GDM1 (cell line): ENCODE results near the gene MCM3AP.
"Not testable (repeated sequence)": the region's sequence is repeated elsewhere in the genome, so short reads cannot be mapped to it uniquely, and the experiment has no call there.

Source experiments
- DNase-seq: peaks from one replicate; lab custom pipeline; 2025; lab: John Stamatoyannopoulos, UW

Gene MCM3AP

GRCh38 chr21:46311568-46311967, 26.2 kb upstream of the MCM3AP start:
- no peak for DNase-seq

DNA sequence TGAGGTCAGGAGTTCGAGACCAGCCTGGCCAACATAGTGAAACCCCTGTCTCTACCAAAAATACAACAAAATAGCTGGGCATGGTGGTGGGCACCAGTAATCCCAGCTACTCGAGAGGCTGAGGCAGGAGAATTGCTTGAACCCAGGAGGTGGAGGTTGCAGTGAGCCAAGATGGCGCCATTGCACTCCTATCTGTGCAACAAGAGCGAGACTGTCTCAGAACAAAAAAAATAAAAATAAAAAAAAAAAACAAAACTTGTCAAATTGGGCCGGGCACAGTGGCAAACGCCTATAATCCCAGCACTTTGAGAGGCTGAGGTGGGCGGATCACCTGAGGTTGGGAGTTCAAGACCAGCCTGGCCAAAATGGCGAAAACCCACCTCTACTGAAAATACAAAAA, 24.8 kb upstream of the MCM3AP start:
- not testable (repeated sequence) for DNase-seq

DNA sequence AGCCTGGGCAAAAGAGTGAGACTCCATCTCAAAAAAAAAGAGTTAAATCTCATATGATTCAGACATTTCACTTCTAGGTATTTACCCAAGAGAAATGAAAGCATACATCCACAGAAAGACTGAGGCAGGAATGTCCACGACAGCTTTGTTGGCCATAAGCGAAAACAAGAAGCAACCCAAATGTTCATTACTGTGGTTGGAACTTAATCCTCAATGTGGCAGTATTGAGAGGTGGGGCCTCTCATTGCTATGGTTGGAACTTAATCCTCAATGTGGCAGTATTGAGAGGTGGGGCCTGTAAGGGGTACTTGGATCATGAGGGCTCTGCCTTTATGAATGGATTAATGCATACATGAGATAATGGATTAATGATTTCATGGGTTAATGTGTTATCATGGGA, 23.0 kb upstream of the MCM3AP start:
- no peak for DNase-seq

DNA sequence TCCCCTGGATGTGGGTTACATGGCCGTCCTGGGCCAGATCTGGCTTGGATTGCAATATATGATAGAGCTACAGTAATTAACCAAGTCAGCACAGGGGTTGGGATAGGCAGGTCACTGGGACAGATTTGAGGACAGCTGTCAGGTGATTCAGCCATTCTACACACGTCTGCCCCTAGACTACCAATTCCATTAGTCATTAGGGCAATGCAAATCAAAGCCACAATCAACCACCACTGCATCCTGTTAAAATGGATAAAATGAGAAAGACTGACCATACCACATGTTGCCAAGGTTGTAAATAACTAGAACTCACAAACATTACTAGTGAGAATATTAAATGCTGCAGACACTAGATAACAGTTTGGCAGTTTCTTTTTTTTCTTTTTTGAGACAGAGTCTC, 22.2 kb upstream of the MCM3AP start:
- DNase-seq, result no peak

DNA sequence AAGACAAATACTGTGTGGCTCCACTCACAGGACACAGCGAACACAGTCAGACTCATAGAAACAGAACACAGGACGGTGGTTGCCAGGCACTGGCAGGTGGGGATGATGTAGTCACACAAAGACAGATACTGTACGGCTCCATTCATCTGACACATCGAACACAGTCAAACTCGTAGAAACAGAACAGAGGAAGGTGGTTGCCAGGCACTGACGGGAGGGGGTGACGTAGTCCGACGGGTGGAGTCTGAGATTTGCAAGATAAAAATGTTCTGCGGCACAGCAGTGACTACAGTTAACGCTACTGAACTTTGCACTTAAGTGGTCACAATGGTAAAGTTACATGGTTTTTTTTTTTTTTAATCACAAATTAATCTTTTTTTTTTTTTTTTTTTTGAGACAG, 19.5 kb upstream of the MCM3AP start:
- DNase-seq, result no peak

- DNase-seq, result no peak
Measured at GRCh38 chr21:46304437-46304836, 19.0 kb upstream of the MCM3AP start.

DNA sequence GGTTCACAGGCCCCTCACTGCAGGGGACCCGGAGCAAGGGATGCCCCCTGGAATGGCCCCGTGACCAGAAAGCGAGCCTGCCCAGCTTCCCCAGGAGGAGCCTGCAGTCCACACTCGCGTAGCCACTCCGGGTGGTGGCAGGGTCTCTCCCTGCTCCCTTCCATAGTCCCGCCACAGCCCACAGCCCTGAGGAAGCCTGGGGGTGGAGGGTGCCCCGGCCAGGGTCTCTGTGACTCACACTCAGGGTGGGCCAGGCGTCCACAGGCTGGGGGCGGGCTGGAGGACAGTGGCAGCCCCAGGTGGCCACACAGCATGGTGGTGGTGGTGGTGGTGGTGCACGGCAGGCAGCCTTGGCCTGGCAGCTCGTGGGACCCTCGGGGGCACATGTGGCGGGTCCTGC, 16.3 kb upstream of the MCM3AP start:
- no peak for DNase-seq

- DNase-seq, result no peak
Measured at GRCh38 chr21:46299167-46299566, 13.8 kb upstream of the MCM3AP start.

- no peak for DNase-seq
Measured at GRCh38 chr21:46297338-46298271, 12.2 kb upstream of the MCM3AP start.

GRCh38 chr21:46295996-46296752, 10.8 kb upstream of the MCM3AP start:
- peak; percentile 9 for DNase-seq

DNA sequence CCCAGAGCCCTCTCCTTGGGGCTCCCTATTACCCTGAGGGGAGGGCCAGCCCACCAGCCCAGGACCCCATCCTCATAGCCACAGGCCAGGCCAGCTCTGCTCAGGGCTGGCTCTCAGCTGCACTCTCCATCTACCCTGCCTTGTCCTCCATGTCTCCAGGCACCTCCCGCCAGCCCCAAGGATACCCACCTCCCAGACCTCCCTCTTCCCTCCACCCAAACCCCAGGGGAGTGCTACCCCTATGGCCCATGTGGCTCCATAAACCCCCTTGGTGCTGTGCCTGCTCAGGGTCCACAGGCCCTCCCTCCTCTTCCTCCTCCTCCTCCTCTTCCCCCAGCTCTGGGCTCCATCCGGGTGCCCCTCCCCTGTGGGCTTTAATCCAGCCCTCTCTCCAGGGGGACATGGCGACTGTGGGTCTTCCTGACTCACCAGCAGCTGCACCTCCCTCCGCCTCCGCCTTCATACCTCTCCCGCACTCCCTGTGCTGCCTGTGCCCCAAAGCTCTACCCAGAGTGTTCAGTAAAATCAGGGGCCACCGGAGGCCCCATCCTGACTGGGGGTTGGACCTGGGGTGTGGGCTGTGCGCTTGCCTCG, 9.9 kb upstream of the MCM3AP start:
- no peak for DNase-seq

DNA sequence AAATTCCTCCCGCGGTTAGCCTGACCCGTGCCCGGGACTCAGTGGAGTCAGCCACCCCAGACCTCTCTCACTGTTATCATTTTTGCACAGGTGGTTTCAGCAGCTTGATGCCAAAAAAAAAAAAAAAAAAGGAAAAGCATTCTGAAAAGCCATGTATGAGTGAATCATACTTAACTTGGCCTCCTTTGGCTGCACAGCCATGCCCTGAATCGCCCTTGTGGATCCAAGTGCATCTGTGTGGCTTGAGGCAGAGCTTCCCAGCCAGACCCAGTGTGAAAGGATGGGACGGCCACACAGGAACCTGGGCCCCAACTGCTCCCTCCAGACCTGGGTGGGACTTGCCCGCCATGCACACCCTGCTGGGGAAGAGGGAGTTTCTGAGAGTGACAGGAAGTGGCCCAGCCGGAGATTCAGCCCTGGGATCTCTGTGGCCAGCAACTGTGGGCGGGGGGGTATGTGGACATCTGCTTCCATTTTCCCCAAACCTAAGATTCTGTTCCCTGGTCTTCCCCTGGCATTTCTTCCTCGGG, 9.3 kb upstream of the MCM3AP start:
- no peak for DNase-seq

DNA sequence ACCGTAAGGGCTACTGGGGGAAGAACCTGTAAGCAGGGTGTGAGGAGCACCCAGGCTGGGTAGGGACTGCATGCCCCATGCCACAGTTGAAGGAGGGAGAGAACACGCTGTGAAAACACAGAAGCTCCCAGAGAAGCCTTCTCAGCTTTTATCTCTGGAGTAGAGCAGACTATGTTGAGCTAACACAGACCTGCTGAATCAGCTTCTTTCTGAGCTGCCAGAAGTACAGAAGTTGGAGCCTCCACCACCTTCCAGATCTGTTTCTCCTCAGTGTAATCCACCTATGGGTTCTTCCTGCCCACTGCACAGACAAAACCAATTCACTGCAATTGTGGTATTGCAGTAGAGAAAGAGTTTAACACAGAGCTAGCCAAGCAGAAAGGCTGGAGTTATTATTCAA, 6.2 kb upstream of the MCM3AP start:
- DNase-seq, result no peak

- no peak for DNase-seq
Measured at GRCh38 chr21:46289655-46290179, 4.3 kb upstream of the MCM3AP start.

GRCh38 chr21:46287541-46287940, 2.1 kb upstream of the MCM3AP start:
- no peak for DNase-seq

DNA sequence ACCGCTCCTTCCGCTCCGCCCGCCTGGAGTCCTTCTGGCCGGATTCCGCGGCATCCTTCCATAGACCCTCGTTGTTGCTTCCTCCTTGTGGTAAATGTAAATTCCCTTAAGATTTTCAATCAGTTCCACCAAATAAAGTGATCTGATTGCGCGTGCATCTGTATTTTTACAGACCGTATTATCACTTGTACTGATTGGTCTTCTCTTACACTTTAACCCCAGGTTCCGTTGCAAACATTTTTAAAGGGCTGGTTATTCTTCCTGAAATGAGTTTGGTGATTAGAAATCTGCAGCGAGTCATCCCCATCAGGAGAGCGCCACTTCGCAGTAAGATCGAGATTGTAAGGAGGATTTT, 1.2 kb upstream of the MCM3AP start:
- no peak for DNase-seq

DNA sequence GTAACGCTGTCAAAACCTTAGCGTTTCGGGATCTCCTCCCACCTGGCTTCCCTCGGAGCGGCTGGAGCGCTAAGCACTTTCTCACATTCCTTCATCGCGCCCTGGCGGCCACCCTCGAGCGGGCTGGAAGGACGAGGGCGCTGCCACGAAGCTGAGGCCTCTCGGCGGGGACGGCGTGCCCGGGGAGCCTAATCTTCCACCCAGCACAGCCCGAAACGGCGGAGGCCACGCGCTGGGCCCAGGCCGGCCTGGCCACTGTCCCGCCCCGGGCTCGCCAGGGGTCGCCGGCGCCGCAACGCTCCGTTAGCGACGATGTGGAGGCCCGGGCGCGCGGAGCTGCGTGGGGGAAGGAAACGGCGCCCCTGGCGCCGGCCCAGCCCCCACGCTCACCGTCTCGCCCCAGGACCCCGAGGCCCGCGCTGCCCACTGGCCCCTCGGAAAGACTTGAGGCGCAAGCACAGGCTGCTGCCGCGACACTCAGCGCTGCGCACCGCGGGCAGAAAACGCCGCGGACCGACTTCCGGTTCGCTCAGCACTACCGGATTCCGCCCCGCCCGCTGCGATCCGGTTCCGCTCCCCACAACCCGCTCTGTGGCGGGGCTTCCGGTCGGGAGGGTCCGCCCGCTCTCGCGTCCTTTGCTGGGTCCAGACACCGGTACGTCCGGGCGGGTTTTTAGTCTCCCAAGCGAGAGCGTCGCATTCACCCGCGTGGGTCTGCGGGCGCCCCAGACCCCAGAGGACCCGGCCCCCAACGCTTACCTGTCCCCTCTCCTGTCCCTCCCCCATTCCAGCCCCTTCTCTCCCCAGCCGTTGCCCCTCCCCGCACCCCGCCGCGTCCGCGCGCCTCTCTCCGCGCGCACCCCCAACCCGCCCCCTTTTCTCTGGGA, 593 bp upstream of the MCM3AP start, which contains the start of gene YBEY:
TSS of gene YBEY (plus strand) at position 582 of the 887 bp plus-strand sequence. CDS start 572 bp downstream, outside the sequence.
- DNase-seq, result peak; percentile 78

DNA sequence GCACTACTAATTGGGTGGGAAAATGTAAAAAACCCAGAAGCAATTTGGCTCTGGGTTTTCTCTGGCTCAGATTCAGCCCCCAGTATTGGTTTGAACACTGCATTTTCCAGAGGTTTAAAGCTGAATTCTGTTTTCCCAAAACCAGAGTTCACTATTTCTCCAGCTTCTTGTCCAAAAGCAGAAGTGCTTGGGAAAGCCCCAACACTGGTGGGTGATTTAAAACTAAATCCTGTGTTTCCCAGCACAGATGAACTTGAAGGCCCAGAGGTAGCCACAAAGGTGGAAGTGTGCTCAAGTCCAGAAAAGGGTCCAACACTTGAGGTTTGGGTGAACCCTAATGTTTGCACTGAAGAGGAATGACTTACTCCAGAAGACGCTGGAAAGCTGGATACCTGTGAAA, 678 bp downstream of the MCM3AP start:
- DNase-seq, result no peak

- no peak for DNase-seq
Measured at GRCh38 chr21:46284077-46284644, 1.2 kb downstream of the MCM3AP start.

DNA sequence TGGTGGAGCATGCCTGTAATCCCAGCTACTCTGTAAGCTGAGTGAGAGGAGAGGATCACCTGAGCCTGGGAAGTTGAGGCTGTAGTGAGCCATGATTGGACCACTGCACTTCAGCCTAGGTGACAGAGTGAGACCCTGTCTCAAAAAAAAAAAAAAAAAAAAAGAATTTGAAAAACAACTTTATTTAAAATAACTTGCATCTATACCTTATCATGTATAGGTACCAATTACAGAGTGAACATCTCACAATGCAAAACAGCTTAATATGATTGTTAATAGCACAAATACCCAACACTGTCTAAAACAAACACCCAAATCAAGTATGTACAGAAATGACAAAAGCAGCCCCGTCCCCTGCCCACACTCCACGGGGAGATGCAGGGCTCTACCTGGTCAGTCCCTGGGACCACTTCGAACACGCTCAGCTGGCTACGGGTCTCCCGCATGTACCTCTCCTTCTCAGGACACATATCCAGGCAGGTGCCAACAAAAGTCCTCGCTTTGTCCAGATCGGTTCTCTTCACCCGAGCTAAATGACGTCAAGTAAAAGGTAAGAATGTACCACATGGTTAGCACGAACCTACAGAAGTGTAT, 10.5 kb downstream of the MCM3AP start:
- DNase-seq, result no peak
